OCI-LY7 (cell line): ENCODE measurements around the gene SCAMP3.

Source experiments
- CTCF ChIP-seq: fragments of 200-600 bp; sonication (generic); conservative IDR thresholded peaks from 2 replicates; pipeline ENCODE4 v1.5.1; 2014; ENCODE audit warnings: mild to moderate bottlenecking, antibody characterized with exemption, low read length, moderate library complexity, mixed read lengths
- EZH2phosphoT487 ChIP-seq: fragments of 200-600 bp; sonication (generic); IDR thresholded peaks from 2 replicates; pipeline ENCODE4 v1.6.1; 2018; ENCODE audit warnings: low read depth, borderline replicate concordance, mild to moderate bottlenecking, mixed run types, antibody characterized with exemption, low read length, moderate library complexity, mixed read lengths

DNA sequence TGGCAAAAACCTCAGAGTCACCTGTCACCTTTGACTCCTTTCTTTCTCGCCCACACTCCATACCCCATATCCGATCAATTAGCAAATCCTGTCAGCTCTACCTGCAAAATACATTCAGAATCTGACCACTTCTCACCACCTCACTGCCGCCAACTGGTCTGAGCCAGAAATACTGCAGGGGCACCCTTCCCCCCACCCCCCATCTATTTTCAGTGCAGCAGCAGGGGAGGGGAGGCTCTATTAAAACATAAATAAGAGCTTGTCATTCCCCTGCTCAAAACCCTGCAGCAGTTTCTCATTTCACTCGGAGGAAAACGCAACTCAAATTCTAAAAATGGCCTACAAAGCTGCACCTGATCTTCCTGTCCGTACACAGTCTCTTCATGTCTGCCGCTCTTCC, 35.2 kb upstream of the SCAMP3 start:
- TF ChIP-seq CTCF (peak; percentile 64; the same call in 1 of the 2 replicates), EZH2phosphoT487 (no peak)
